CD4-positive, CD25-positive, alpha-beta regulatory T cell (primary cell): ENCODE measurements around the gene AKAP8L. TPM values are rescaled to one million over a fixed set of nuclear protein-coding genes. Genes with fewer than 3 reads are reported as not detected.

Experiments
- ATAC-seq, 2 donors: fragments of 150-1000 bp; cut with Tn5 transposase; one replicate each; pipeline ENCODE4 v1.10.0; 2021; ENCODE audit warnings: low read depth in 2 of 2, moderate number of reproducible peaks in 2 of 2, moderate library complexity in 1 of 2
- DNase-seq, 3 donors: peaks; one replicate each; pipeline versions ENCODE4 v3.0.0 to v3.0.0-alpha.2; 2012 to 2022; ENCODE audit warnings: mixed read lengths in 1 of 3
- H3K27ac ChIP-seq: one replicate; pipeline ENCODE4 v1.7.0; 2013; ENCODE audit warnings: mild to moderate bottlenecking, low read length; ENCODE audit not compliant: insufficient read depth, poor library complexity, severe bottlenecking
- H3K27me3 ChIP-seq: one replicate; pipeline ENCODE4 v1.7.0; 2013; ENCODE audit warnings: low read length; ENCODE audit not compliant: control insufficient read depth, insufficient read depth
- H3K36me3 ChIP-seq: one replicate; pipeline ENCODE4 v1.7.0; 2013; ENCODE audit warnings: mild to moderate bottlenecking, low read length, moderate library complexity; ENCODE audit not compliant: control insufficient read depth, insufficient read depth
- H3K4me1 ChIP-seq: 2 replicates; pipeline ENCODE4 v1.7.0; 2013; ENCODE audit warnings: mild to moderate bottlenecking, low read length; ENCODE audit not compliant: insufficient read depth, control insufficient read depth, poor library complexity, severe bottlenecking
- H3K4me3 ChIP-seq: one replicate; pipeline ENCODE4 v1.7.0; 2013; ENCODE audit warnings: low read depth, mild to moderate bottlenecking, low read length, moderate library complexity
- H3K9me3 ChIP-seq, 2 experiments: 1 replicate in 1 of 2; 2 replicates in 1 of 2; pipeline ENCODE4 v1.7.0; 2013; ENCODE audit warnings: low read length in 2 of 2, mild to moderate bottlenecking in 1 of 2, moderate library complexity in 1 of 2; ENCODE audit not compliant: control insufficient read depth in 2 of 2
- H3K27ac Mint-ChIP-seq, 3 donors: one replicate each; pipeline ENCODE4 v1.8.0; 2020 to 2022; ENCODE audit warnings: mild to moderate bottlenecking in 3 of 3, mixed read lengths in 3 of 3, moderate library complexity in 2 of 3
- H3K27me3 Mint-ChIP-seq: one replicate; pipeline ENCODE4 v1.8.0; 2022; ENCODE audit warnings: mild to moderate bottlenecking, mixed read lengths
- H3K36me3 Mint-ChIP-seq: one replicate; pipeline ENCODE4 v1.8.0; 2020; ENCODE audit warnings: mixed read lengths
- H3K4me1 Mint-ChIP-seq, 4 donors: one replicate each; pipeline ENCODE4 v1.8.0; 2020 to 2022; ENCODE audit warnings: mixed read lengths in 4 of 4, mild to moderate bottlenecking in 1 of 4
- H3K4me3 Mint-ChIP-seq, 4 donors: one replicate each; pipeline ENCODE4 v1.8.0; 2020 to 2022; ENCODE audit warnings: mild to moderate bottlenecking in 4 of 4, mixed read lengths in 4 of 4, moderate library complexity in 3 of 4
- H3K9me3 Mint-ChIP-seq, 7 donors: one replicate each; pipeline ENCODE4 v1.8.0; 2020 to 2022; ENCODE audit warnings: mixed read lengths in 7 of 7, mild to moderate bottlenecking in 3 of 7, moderate library complexity in 2 of 7
- polyA plus RNA-seq, 4 donors: library from polyadenylated mRNA; unstranded; fragments of 300-500 nt; fragmentation: Illumina TruSeq; gene quantifications; one replicate each; pipeline ENCODE4 v1.2.3, GENCODE V29; 2021
- total RNA-seq: library from RNA; stranded (reverse); gene quantifications from one replicate; pipeline ENCODE4 v1.2.3, GENCODE V29; 2022

The AKAP8L gene
- total and polyA plus RNA-seq, 5 donors from 2014 or later: 30.0 to 142 (median 37.7) TPM

GRCh38 chr19:15439821-15440641, 21.2 kb upstream of the AKAP8L start:
- no peaks in the 10 kb centered on the region for H3K36me3 Mint-ChIP-seq
- ATAC-seq: no peak
- H3K27me3 Mint-ChIP-seq: no peaks in the 10 kb centered on the region
- no peaks in the 10 kb centered on the region for H3K9me3 Mint-ChIP-seq
- Histone ChIP-seq H3K4me1 (no peaks in the 10 kb centered on the region), H3K27me3 (no peaks in the 10 kb centered on the region), H3K36me3 (no peaks in the 10 kb centered on the region), H3K27ac (no peak overlapping the region), H3K4me3 (no peak overlapping the region), H3K9me3 (no peaks in the 10 kb centered on the region)
- no peak overlapping the region for H3K4me3 Mint-ChIP-seq
- DNase-seq: no peak
- H3K27ac Mint-ChIP-seq: no peak overlapping the region
- peaks cover 0 to 7% (median 0%) of the 10 kb centered on the region in 4 donors for H3K4me1 Mint-ChIP-seq

- H3K27ac Mint-ChIP-seq: no peak overlapping the region
- H3K9me3 Mint-ChIP-seq: no peaks in the 10 kb centered on the region
- H3K9me3 ChIP-seq: no peaks in the 10 kb centered on the region
These were observed 20.5 kb upstream of the AKAP8L start for GRCh38 chr19:15439078-15439799.

DNA sequence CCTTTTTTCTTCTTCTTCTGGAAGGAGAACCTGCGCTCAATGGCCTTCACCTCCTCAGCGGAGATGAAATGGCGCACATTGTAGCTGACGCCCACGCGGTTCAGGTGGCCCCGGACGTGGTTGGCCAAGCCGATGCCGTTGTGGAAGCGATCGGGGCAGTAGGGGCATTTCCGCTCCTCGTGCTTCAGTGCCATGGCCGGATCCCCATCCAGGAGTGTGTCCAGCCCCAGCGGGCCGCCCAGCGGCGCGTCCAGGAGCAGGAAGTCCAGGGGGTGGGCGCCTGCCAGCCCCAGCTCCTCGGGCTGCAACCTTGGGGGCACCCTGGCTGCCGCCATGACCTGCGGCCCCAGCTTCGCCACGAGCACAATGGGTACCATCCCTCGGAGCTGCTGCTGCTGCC, 19.8 kb upstream of the AKAP8L start:
- no peaks in the 10 kb centered on the region for H3K36me3 ChIP-seq
- Mint-ChIP-seq H3K9me3 (no peaks in the 10 kb centered on the region), H3K27ac (no peak overlapping the region), H3K27me3 (no peaks in the 10 kb centered on the region), H3K4me1 (peaks cover 0 to 8% (median under 1%) of the 10 kb centered on the region in 4 donors), H3K4me3 (no peak overlapping the region), H3K36me3 (no peaks in the 10 kb centered on the region)
- no peaks in the 10 kb centered on the region for H3K27me3 ChIP-seq
- no peaks in the 10 kb centered on the region for H3K9me3 ChIP-seq
- no peak overlapping the region for H3K4me3 ChIP-seq
- no peak for DNase-seq
- no peak for ATAC-seq
- H3K4me1 ChIP-seq: no peaks in the 10 kb centered on the region
- H3K27ac ChIP-seq: no peak overlapping the region

More at GRCh38 chr19:15439078-15439799, 20.5 kb upstream of the AKAP8L start:
- Histone ChIP-seq H3K27ac (no peak overlapping the region), H3K27me3 (no peaks in the 10 kb centered on the region), H3K36me3 (no peaks in the 10 kb centered on the region), H3K4me1 (no peaks in the 10 kb centered on the region), H3K4me3 (no peak overlapping the region)
- Mint-ChIP-seq H3K36me3 (no peaks in the 10 kb centered on the region), H3K4me3 (no peak overlapping the region), H3K27me3 (no peaks in the 10 kb centered on the region), H3K4me1 (peaks cover 0 to 7% (median 0%) of the 10 kb centered on the region in 4 donors)
- ATAC-seq: no peak
- no peak for DNase-seq

GRCh38 chr19:15438124-15438496, 19.3 kb upstream of the AKAP8L start:
- Histone ChIP-seq H3K27me3 (no peaks in the 10 kb centered on the region), H3K9me3 (no peaks in the 10 kb centered on the region), H3K36me3 (no peaks in the 10 kb centered on the region), H3K27ac (no peak overlapping the region), H3K4me3 (no peak overlapping the region), H3K4me1 (peaks cover 4% of the 10 kb centered on the region)
- ATAC-seq: no peak
- Mint-ChIP-seq H3K4me1 (peaks cover 0 to 8% (median 5%) of the 10 kb centered on the region in 4 donors), H3K9me3 (no peaks in the 10 kb centered on the region), H3K27me3 (no peaks in the 10 kb centered on the region), H3K4me3 (no peak overlapping the region), H3K36me3 (no peaks in the 10 kb centered on the region), H3K27ac (no peak overlapping the region)
- no peak for DNase-seq

- Mint-ChIP-seq H3K4me1 (peaks cover 0 to 8% (median 7%) of the 10 kb centered on the region in 4 donors), H3K9me3 (no peaks in the 10 kb centered on the region), H3K4me3 (no peak overlapping the region), H3K27me3 (no peaks in the 10 kb centered on the region), H3K27ac (peak overlapping the region in 1 of 3 donors; percentile 15), H3K36me3 (no peaks in the 10 kb centered on the region)
- H3K4me3 ChIP-seq: no peak overlapping the region
- no peak overlapping the region for H3K27ac ChIP-seq
- H3K4me1 ChIP-seq: peaks cover 9% of the 10 kb centered on the region
- H3K36me3 ChIP-seq: no peaks in the 10 kb centered on the region
- no peaks in the 10 kb centered on the region for H3K27me3 ChIP-seq
- H3K9me3 ChIP-seq: no peaks in the 10 kb centered on the region
- DNase-seq (no peak), ATAC-seq (no peak)
These were observed 18.8 kb upstream of the AKAP8L start for GRCh38 chr19:15437355-15438123.

- Histone ChIP-seq H3K9me3 (no peaks in the 10 kb centered on the region), H3K27me3 (no peaks in the 10 kb centered on the region), H3K27ac (no peak overlapping the region), H3K4me1 (peaks cover 13% of the 10 kb centered on the region), H3K36me3 (no peaks in the 10 kb centered on the region), H3K4me3 (no peak overlapping the region)
- H3K4me1 Mint-ChIP-seq: peaks cover 0 to 12% (median 9%) of the 10 kb centered on the region in 4 donors
- no peaks in the 10 kb centered on the region for H3K9me3 Mint-ChIP-seq
- no peaks in the 10 kb centered on the region for H3K36me3 Mint-ChIP-seq
- H3K4me3 Mint-ChIP-seq: no peak overlapping the region
- no peak for ATAC-seq
- no peak overlapping the region for H3K27ac Mint-ChIP-seq
- no peaks in the 10 kb centered on the region for H3K27me3 Mint-ChIP-seq
- DNase-seq: no peak
These were observed 18.0 kb upstream of the AKAP8L start for GRCh38 chr19:15436826-15437110.

- Histone ChIP-seq H3K36me3 (no peaks in the 10 kb centered on the region), H3K4me1 (peaks cover 18% of the 10 kb centered on the region), H3K27ac (no peak overlapping the region), H3K4me3 (no peak overlapping the region), H3K27me3 (no peaks in the 10 kb centered on the region), H3K9me3 (no peaks in the 10 kb centered on the region)
- Mint-ChIP-seq H3K27ac (peak overlapping the region in 1 of 3 donors; percentile 5), H3K4me1 (peaks cover 0 to 17% (median 15%) of the 10 kb centered on the region in 4 donors), H3K36me3 (no peaks in the 10 kb centered on the region), H3K4me3 (peak overlapping the region in 1 of 4 donors; percentile 51), H3K27me3 (no peaks in the 10 kb centered on the region), H3K9me3 (no peaks in the 10 kb centered on the region)
- no peak for ATAC-seq
- DNase-seq: no peak
These were observed 17.4 kb upstream of the AKAP8L start for GRCh38 chr19:15436012-15436825.
